ENCODE measurements around the gene TMEM150B. TPM values are rescaled to one million over a fixed set of nuclear protein-coding genes. Genes with fewer than 3 reads are reported as not detected.

The TMEM150B gene
- polyA plus RNA-seq, 3 donors = 10.1 to 65.6 (median 11.2) TPM

DNA sequence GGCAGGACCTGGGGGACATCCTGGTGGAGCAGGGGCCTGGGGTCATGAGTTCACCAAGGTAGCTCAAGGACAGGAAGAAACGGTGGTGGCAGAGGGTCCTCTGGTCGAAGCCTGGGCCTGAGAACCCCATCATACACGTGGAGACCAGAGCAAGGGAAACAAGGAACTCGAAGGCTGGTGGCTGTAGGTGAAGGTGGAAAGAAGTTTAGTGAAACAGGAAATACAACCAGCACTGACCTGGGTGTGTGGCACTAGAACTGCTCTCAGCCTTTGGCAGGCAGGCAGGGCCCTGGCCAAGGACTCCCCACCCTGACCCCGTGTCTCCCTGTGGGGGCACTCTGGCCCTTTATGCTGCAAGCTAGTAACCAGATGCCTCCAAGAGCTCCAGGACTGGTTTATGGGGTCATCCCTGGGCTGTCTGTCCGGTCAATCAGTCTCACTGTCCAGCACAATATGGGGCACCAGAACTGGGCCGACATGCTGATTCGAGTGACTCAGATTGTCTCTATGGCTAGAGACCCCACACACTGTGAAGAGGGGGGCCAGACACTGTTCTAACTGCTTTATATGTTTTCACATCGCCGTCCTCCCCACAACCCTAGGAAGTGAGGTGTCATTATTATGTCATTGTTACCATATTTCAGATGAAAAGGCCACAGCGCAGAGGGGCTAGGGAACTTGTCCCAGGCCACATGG, 25.6 kb upstream of the TMEM150B start:
- H3K27ac ChIP-seq (ENCODE audit: low read depth in 1 of 2, low read length in 2 of 2) = no peak overlapping the region
- peaks cover 13 to 45% of the 10 kb centered on the region in 2 donors for H3K27me3 ChIP-seq (ENCODE audit: control insufficient read depth in 2 of 2, insufficient read depth in 2 of 2, low read length in 2 of 2)
- H3K4me2 ChIP-seq (replicated peaks; ENCODE audit: extremely low read depth, low read length, poor library complexity, severe bottlenecking) = no peak overlapping the region
- H3K4me3 Mint-ChIP-seq = peak overlapping the region; percentile 51 to 90
- DNase-seq = no peak
- intact Hi-C loops (cut with micrococcal nuclease) = loop anchor here in 1 of 2 donors (5.0 kb wide), 1 partner anchor 38 kb away; no protein-coding TSS in a partner anchor
- peaks cover 5 to 9% of the 10 kb centered on the region in 2 donors for H3K36me3 Mint-ChIP-seq
- peaks cover 0 to 11% (median 8%) of the 10 kb centered on the region in 7 donors for H3K9me3 Mint-ChIP-seq
- H3K9me3 ChIP-seq (replicated peaks in 1 of 2; ENCODE audit: control insufficient read depth in 1 of 2, insufficient read depth in 1 of 2, low read length in 2 of 2) = peaks cover 0 to 9% of the 10 kb centered on the region in 2 donors
- H3K27me3 Mint-ChIP-seq (ENCODE audit: low read depth in 3 of 3) = peaks cover 38 to 50% (median 41%) of the 10 kb centered on the region in 3 donors
- TF ChIP-seq, protein P1, sequence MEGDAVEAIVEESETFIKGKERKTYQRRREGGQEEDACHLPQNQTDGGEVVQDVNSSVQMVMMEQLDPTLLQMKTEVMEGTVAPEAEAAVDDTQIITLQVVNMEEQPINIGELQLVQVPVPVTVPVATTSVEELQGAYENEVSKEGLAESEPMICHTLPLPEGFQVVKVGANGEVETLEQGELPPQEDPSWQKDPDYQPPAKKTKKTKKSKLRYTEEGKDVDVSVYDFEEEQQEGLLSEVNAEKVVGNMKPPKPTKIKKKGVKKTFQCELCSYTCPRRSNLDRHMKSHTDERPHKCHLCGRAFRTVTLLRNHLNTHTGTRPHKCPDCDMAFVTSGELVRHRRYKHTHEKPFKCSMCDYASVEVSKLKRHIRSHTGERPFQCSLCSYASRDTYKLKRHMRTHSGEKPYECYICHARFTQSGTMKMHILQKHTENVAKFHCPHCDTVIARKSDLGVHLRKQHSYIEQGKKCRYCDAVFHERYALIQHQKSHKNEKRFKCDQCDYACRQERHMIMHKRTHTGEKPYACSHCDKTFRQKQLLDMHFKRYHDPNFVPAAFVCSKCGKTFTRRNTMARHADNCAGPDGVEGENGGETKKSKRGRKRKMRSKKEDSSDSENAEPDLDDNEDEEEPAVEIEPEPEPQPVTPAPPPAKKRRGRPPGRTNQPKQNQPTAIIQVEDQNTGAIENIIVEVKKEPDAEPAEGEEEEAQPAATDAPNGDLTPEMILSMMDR (IDR thresholded peaks at IDR 0.05) = no peak
- peaks cover 22 to 28% of the 10 kb centered on the region in 2 donors for H3K4me1 ChIP-seq (ENCODE audit: control insufficient read depth in 1 of 2, insufficient read depth in 2 of 2, low read length in 2 of 2)
- H3K4me3 ChIP-seq (replicated peaks in 1 of 3; ENCODE audit: low read depth in 2 of 3, low read length in 3 of 3) = no peak overlapping the region
- no peak overlapping the region for H3K9ac ChIP-seq (ENCODE audit: insufficient read depth, low read length, poor library complexity, severe bottlenecking)
- H3K79me2 ChIP-seq (ENCODE audit: insufficient read depth, low read length) = no peaks in the 10 kb centered on the region
- H2AFZ ChIP-seq (ENCODE audit: insufficient read depth, low read depth, low read length, poor library complexity, severe bottlenecking) = no peak overlapping the region
- peak overlapping the region in 1 of 7 donors; percentile 44 for H3K27ac Mint-ChIP-seq
- peaks cover 0 to 2% of the 10 kb centered on the region in 2 donors for H3K36me3 ChIP-seq (replicated peaks in 1 of 2; ENCODE audit: control insufficient read depth in 1 of 2, insufficient read depth in 2 of 2, low read length in 2 of 2)
- WGBS (ENCODE audit: insufficient coverage) = 61% methylated on average over 8 of the region's 11 CpGs
- peaks cover 33% of the 10 kb centered on the region for H3K4me1 Mint-ChIP-seq
- H4K20me1 ChIP-seq (ENCODE audit: insufficient read depth, low read length) = no peaks in the 10 kb centered on the region

DNA sequence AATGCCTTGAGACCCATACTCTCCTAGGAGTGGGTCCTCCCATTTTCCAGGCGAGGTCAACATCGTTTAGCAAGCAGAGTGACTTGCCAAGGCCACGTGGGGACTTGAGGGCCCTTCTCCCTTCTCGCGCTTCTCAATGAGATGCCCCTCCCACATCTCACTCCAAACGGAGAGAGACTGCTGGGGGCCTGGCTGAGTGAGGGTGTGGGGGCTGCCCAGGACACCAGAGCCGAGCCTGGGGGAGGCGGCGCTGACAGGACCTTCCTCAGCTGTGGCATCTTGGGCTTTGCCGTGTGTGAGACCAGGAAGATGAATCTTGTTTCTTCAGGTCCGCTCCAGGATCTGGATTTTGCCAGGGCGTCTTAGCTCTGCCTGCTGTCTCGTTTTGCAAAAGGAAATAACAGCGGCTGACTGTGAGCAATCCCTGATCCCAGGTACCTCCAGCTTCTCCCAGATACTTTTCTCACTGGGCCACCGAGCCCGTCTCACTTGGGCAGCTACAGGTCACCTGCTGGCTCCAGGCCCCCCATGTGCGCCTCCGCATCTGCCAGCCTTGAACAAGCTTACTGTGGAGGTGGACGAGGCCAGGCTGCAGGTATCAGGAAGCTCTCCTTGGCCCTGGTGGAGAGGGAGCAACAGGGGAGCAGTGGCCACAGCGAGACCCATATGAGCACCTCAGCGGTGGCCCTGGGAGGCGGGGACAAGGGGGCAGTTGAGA, 23.3 kb upstream of the TMEM150B start:
- H3K79me2 ChIP-seq (ENCODE audit: insufficient read depth, low read length) = no peaks in the 10 kb centered on the region
- H3K27me3 ChIP-seq (ENCODE audit: control insufficient read depth in 2 of 2, insufficient read depth in 2 of 2, low read length in 2 of 2) = peaks cover 6 to 23% of the 10 kb centered on the region in 2 donors
- no peak overlapping the region for H3K4me3 Mint-ChIP-seq
- H3K9me3 Mint-ChIP-seq = peaks cover 0 to 9% (median 6%) of the 10 kb centered on the region in 7 donors
- peaks cover 17 to 18% of the 10 kb centered on the region in 2 donors for H3K36me3 Mint-ChIP-seq
- H3K27ac Mint-ChIP-seq = no peak overlapping the region
- intact Hi-C loops (cut with micrococcal nuclease) = no loop called here
- TF ChIP-seq, protein P1 (IDR thresholded peaks at IDR 0.05) = no peak
- no peak overlapping the region for H3K4me3 ChIP-seq (replicated peaks in 1 of 3; ENCODE audit: low read depth in 2 of 3, low read length in 3 of 3)
- WGBS (ENCODE audit: insufficient coverage) = 93% methylated on average over 14 of the region's 22 CpGs
- no peak for DNase-seq
- no peaks in the 10 kb centered on the region for H4K20me1 ChIP-seq (ENCODE audit: insufficient read depth, low read length)
- H3K27ac ChIP-seq (ENCODE audit: low read depth in 1 of 2, low read length in 2 of 2) = no peak overlapping the region
- peaks cover 4 to 5% of the 10 kb centered on the region in 2 donors for H3K36me3 ChIP-seq (replicated peaks in 1 of 2; ENCODE audit: control insufficient read depth in 1 of 2, insufficient read depth in 2 of 2, low read length in 2 of 2)
- no peak overlapping the region for H3K9ac ChIP-seq (ENCODE audit: insufficient read depth, low read length, poor library complexity, severe bottlenecking)
- peaks cover 12 to 16% of the 10 kb centered on the region in 2 donors for H3K4me1 ChIP-seq (ENCODE audit: control insufficient read depth in 1 of 2, insufficient read depth in 2 of 2, low read length in 2 of 2)
- peaks cover 20 to 28% (median 28%) of the 10 kb centered on the region in 3 donors for H3K27me3 Mint-ChIP-seq (ENCODE audit: low read depth in 3 of 3)
- H3K9me3 ChIP-seq (replicated peaks in 1 of 2; ENCODE audit: control insufficient read depth in 1 of 2, insufficient read depth in 1 of 2, low read length in 2 of 2) = peaks cover 0 to 9% of the 10 kb centered on the region in 2 donors
- no peak overlapping the region for H3K4me2 ChIP-seq (replicated peaks; ENCODE audit: extremely low read depth, low read length, poor library complexity, severe bottlenecking)
- no peak overlapping the region for H2AFZ ChIP-seq (ENCODE audit: insufficient read depth, low read depth, low read length, poor library complexity, severe bottlenecking)
- H3K4me1 Mint-ChIP-seq = peaks cover 27% of the 10 kb centered on the region

Measured in CD14-positive monocyte (primary cell).